HepG2 (cell line): ENCODE data around the gene KRTAP3-3. TPM values are rescaled to one million over a fixed set of nuclear protein-coding genes. Genes with fewer than 3 reads are reported as not detected.
A peak's percentile ranks its signal among the peaks of the same experiment; 100 is the strongest.

Experiments used
- ATAC-seq: fragments of 200-7000 bp; cut with Tn5 transposase; 3 replicates; pipeline ENCODE4 v1.9.1; 2020; ENCODE audit warnings: mild to moderate bottlenecking, moderate library complexity
- BruUV-seq: library from RNA; stranded (reverse); fragments of 400-500 nt; replicated peaks from 2 replicates; lab custom pipeline; 2021; lab: Mats Ljungman, UMichigan
- CTCF ChIA-PET: fragments of 300-600 bp; formaldehyde crosslinking; extraction: SDS; loops from one replicate; lab custom pipeline; 2021; ENCODE audit warnings: low total read pairs, inconsistent platforms, low intra/inter-chr PET ratio; lab: Yijun Ruan, JAX
- POLR2A ChIA-PET: fragments of 350-600 bp; sonication (Branson Sonifier 250); formaldehyde crosslinking; loops from one replicate; lab custom pipeline; 2020; ENCODE audit warnings: antibody characterized with exemption, inconsistent platforms; lab: Yijun Ruan, JAX
- DNase-seq: peaks from one replicate; pipeline ENCODE4 v3.0.0-alpha.2; 2015; ENCODE audit warnings: low spot score
- FAIRE-seq: peaks from 3 replicates; lab custom pipeline; 2011; peaks lifted over from hg19 to GRCh38; lab: Jason Lieb, UNC
- H2AFZ ChIP-seq: one replicate; pipeline ENCODE4 v1.6.1; 2011; ENCODE audit warnings: low read length, inconsistent platforms
- H3K27ac ChIP-seq: fragments of 300-600 bp; 3 replicates; pipeline ENCODE4 v1.8.0; 2011; ENCODE audit warnings: mixed run types, mild to moderate bottlenecking, mixed read lengths, low read length, inconsistent platforms; ENCODE audit not compliant: insufficient read depth; ENCODE audit errors: extremely low read length
- H3K27me3 ChIP-seq, 2 experiments: fragments of 200-600 bp in 1 of 2; 2 replicates in 1 of 2; 3 replicates in 1 of 2; pipeline versions ENCODE4 v1.6.0 to v1.8.0; 2011; ENCODE audit warnings: low read length in 2 of 2, mild to moderate bottlenecking in 2 of 2, moderate library complexity in 2 of 2, inconsistent platforms in 1 of 2; ENCODE audit not compliant: insufficient read depth in 2 of 2, control insufficient read depth in 1 of 2
- H3K36me3 ChIP-seq, 2 experiments: fragments of 200-600 bp in 1 of 2; replicated peaks in 1 of 2; 2 replicates in 1 of 2; 3 replicates in 1 of 2; pipeline versions ENCODE4 v1.5.1 to v1.8.0; 2011; ENCODE audit warnings: low read length in 2 of 2, inconsistent platforms in 1 of 2; ENCODE audit not compliant: insufficient read depth in 2 of 2, control insufficient read depth in 1 of 2
- H3K4me1 ChIP-seq: 2 replicates; pipeline ENCODE4 v1.5.1; 2012; ENCODE audit warnings: low read length, inconsistent platforms; ENCODE audit not compliant: insufficient read depth
- H3K4me2 ChIP-seq: 2 replicates; pipeline ENCODE4 v1.6.0; 2011; ENCODE audit warnings: low read depth, low read length, inconsistent platforms
- H3K4me3 ChIP-seq, 3 experiments: fragments of 200-600 bp in 1 of 3; sonication (generic), shearing (Covaris generic) in 1 of 3; replicated peaks in 1 of 3; 2 replicates each; pipeline ENCODE4 v1.5.1; 2011 to 2016; ENCODE audit warnings: low read length in 3 of 3, inconsistent platforms in 2 of 3, low read depth in 2 of 3, mild to moderate bottlenecking in 2 of 3, control low read depth in 1 of 3, mixed read lengths in 1 of 3; ENCODE audit not compliant: insufficient read depth in 1 of 3
- H3K79me2 ChIP-seq: one replicate; pipeline ENCODE4 v1.6.1; 2011; ENCODE audit warnings: low read length, inconsistent platforms; ENCODE audit not compliant: insufficient read depth
- H3K9ac ChIP-seq: 2 replicates; pipeline ENCODE4 v1.6.0; 2011; ENCODE audit warnings: mild to moderate bottlenecking, low read depth, low read length, inconsistent platforms; ENCODE audit not compliant: insufficient read depth
- H3K9me3 ChIP-seq: 2 replicates; pipeline ENCODE4 v1.5.1; 2012; ENCODE audit warnings: mild to moderate bottlenecking, low read length
- H4K20me1 ChIP-seq: 2 replicates; pipeline ENCODE4 v1.6.0; 2011; ENCODE audit warnings: inconsistent platforms, mild to moderate bottlenecking, low read length, moderate library complexity; ENCODE audit not compliant: insufficient read depth
- DR1 ChIP-seq: sonication (generic); formaldehyde crosslinking; IDR thresholded peaks from 2 replicates; pipeline ENCODE4 v1.8.0; 2021; ENCODE audit warnings: mild to moderate bottlenecking, missing genetic modification reagents, inconsistent platforms
- MAFG ChIP-seq: sonication (generic); formaldehyde crosslinking; IDR thresholded peaks from 2 replicates; pipeline ENCODE4 v1.5.1; 2020; ENCODE audit warnings: mild to moderate bottlenecking, missing genetic modification reagents
- SIN3A ChIP-seq: IDR thresholded peaks from 2 replicates; pipeline ENCODE4 v1.6.1; 2011; ENCODE audit warnings: low read depth, mild to moderate bottlenecking, control low read depth, low read length, borderline replicate concordance
- SIX1 ChIP-seq: sonication (generic); formaldehyde crosslinking; IDR thresholded peaks from 2 replicates; pipeline ENCODE4 v1.4.0; 2020; ENCODE audit warnings: missing genetic modification reagents, borderline replicate concordance
- ZBTB8A ChIP-seq: sonication (generic); formaldehyde crosslinking; IDR thresholded peaks from 2 replicates; pipeline ENCODE4 v1.4.0; 2020; ENCODE audit warnings: mild to moderate bottlenecking, low read depth, missing genetic modification reagents, borderline replicate concordance
- ZNF350 ChIP-seq: sonication (generic); formaldehyde crosslinking; IDR thresholded peaks from 2 replicates; pipeline ENCODE4 v1.4.0; 2020; ENCODE audit warnings: mild to moderate bottlenecking, low read depth, missing genetic modification reagents, borderline replicate concordance
- ZSCAN22 ChIP-seq: sonication (generic); formaldehyde crosslinking; IDR thresholded peaks from 2 replicates; pipeline ENCODE4 v1.4.0; 2020; ENCODE audit warnings: mild to moderate bottlenecking, missing genetic modification reagents
- WGBS: methylation state at CpG from one replicate; pipeline ENCODE4 v1.1.6; 2017; ENCODE audit warnings: low lambda C conversion rate; 5-methylcytosine and 5-hydroxymethylcytosine counted together
- in situ Hi-C: cut with HindIII; loops from 2 replicates; pipeline ENCODE4 v1.10.0; 2017; ENCODE audit warnings: low pct_unique_long_range_greater_than_20kb; ENCODE audit not compliant: extremely low pct_ligation_motif_present
- intact Hi-C: fragments of 100-400 bp; cut with micrococcal nuclease; formaldehyde crosslinking; loops from one replicate; pipeline ENCODE4 v1.10.0; 2022; ENCODE audit not compliant: unreplicated experiment
- polyA plus RNA-seq, 8 experiments: library from polyadenylated mRNA; depleted of rRNA in 3 of 8; stranded (reverse) in 7 of 8; unstranded in 1 of 8; fragments of >200 nt; fragmentation: Illumina TruSeq in 4 of 8; extraction: Trizol in 4 of 8; gene quantifications; 2 replicates each; pipeline versions ENCODE4 v1.2.1 to v1.2.3, GENCODE V29; 2011 to 2016; ENCODE audit warnings: low read depth in 4 of 8, missing spikeins in 1 of 8, mixed read lengths in 1 of 8; ENCODE audit not compliant: insufficient read depth in 1 of 8
- total RNA-seq, 5 experiments: library from RNA; depleted of rRNA; stranded (reverse); fragments of >200 nt; fragmentation: Illumina TruSeq; extraction: Trizol; gene quantifications; 2 replicates each; pipeline ENCODE4 v1.2.3, GENCODE V29; 2016; ENCODE audit warnings: low read depth in 1 of 5
- TF ChIP-seq, protein P1 (sequence below): sonication (generic); formaldehyde crosslinking; IDR thresholded peaks from 2 replicates; pipeline ENCODE4 v1.4.0; 2020; ENCODE audit warnings: missing genetic modification reagents, borderline replicate concordance
- TF ChIP-seq, protein P2 (sequence below): sonication (generic); formaldehyde crosslinking; IDR thresholded peaks from 2 replicates; pipeline ENCODE4 v1.5.0; 2020; ENCODE audit warnings: missing genetic modification reagents
- TF ChIP-seq, protein P3 (sequence below): sonication (generic); formaldehyde crosslinking; IDR thresholded peaks from 2 replicates; pipeline ENCODE4 v1.4.0; 2020; ENCODE audit warnings: mild to moderate bottlenecking, missing genetic modification reagents
- TF ChIP-seq, protein P4 (sequence below): sonication (generic); formaldehyde crosslinking; IDR thresholded peaks from 2 replicates; pipeline ENCODE4 v1.4.0; 2020; ENCODE audit warnings: missing genetic modification reagents, borderline replicate concordance

Gene KRTAP3-3
- total and polyA plus RNA-seq, 2 of the 13 experiments (the other 11 are each of a cell fraction or from before 2014, with no cell fraction given): not detected

DNA sequence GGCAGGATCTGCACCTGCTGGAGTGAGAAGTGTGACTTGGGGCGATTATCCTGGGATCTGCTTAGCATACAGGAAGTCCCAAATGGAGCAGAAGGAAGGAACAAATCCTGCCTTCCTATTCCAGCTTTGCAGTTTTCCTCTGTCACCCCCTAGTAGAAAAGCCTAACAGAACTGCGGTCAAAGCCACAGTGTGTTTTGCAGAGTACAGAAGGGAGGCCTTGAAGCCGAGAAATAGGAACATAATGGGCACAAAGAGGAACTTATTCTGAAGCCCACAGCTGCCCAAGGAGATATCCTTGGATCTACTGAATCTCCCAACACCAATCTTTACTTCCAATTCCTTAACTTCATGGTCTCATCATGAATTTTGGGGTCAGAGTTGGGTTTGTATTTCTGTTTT, 24.6 kb upstream of the KRTAP3-3 start:
- CTCF ChIA-PET: no interaction called here
- Histone ChIP-seq H3K9me3 (no peaks in the 10 kb centered on the region; the same call in 1 of the 2 replicates), H3K4me3 (no peak overlapping the region), H3K4me2 (no peak overlapping the region), H3K27me3 (no peaks in the 10 kb centered on the region), H3K79me2 (no peaks in the 10 kb centered on the region), H3K27ac (no peak overlapping the region), H3K36me3 (no peaks in the 10 kb centered on the region), H3K9ac (no peak overlapping the region), H4K20me1 (no peaks in the 10 kb centered on the region), H3K4me1 (peaks cover 36% of the 10 kb centered on the region), H2AFZ (peak overlapping the region; percentile 32)
- POLR2A ChIA-PET: interaction anchor here (1.1 kb wide), 1 partner anchor 61 kb away, joined by 4 read pairs; no protein-coding TSS in a partner anchor
- intact Hi-C loops (no loop called here), in situ Hi-C loops (no loop called here)
- DNase-seq (no peak), FAIRE-seq (no peak), ATAC-seq (no peak)
- no TSS peak for BruUV-seq
- WGBS: 94% methylated on average over 3 of the region's 3 CpGs
- TF ChIP-seq MAFG (CRISPR knock-in tag) (no peak), SIX1 (CRISPR knock-in tag) (no peak), DR1 (CRISPR knock-in tag) (no peak), SIN3A (no peak), ZBTB8A (CRISPR knock-in tag) (no peak), ZNF350 (CRISPR knock-in tag) (no peak), ZSCAN22 (no peak)
- TF ChIP-seq, protein P1, sequence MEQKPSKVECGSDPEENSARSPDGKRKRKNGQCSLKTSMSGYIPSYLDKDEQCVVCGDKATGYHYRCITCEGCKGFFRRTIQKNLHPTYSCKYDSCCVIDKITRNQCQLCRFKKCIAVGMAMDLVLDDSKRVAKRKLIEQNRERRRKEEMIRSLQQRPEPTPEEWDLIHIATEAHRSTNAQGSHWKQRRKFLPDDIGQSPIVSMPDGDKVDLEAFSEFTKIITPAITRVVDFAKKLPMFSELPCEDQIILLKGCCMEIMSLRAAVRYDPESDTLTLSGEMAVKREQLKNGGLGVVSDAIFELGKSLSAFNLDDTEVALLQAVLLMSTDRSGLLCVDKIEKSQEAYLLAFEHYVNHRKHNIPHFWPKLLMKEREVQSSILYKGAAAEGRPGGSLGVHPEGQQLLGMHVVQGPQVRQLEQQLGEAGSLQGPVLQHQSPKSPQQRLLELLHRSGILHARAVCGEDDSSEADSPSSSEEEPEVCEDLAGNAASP (CRISPR knock-in tag): no peak
- TF ChIP-seq, protein P2, sequence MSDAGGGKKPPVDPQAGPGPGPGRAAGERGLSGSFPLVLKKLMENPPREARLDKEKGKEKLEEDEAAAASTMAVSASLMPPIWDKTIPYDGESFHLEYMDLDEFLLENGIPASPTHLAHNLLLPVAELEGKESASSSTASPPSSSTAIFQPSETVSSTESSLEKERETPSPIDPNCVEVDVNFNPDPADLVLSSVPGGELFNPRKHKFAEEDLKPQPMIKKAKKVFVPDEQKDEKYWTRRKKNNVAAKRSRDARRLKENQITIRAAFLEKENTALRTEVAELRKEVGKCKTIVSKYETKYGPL (CRISPR knock-in tag): no peak
- TF ChIP-seq, protein P3, sequence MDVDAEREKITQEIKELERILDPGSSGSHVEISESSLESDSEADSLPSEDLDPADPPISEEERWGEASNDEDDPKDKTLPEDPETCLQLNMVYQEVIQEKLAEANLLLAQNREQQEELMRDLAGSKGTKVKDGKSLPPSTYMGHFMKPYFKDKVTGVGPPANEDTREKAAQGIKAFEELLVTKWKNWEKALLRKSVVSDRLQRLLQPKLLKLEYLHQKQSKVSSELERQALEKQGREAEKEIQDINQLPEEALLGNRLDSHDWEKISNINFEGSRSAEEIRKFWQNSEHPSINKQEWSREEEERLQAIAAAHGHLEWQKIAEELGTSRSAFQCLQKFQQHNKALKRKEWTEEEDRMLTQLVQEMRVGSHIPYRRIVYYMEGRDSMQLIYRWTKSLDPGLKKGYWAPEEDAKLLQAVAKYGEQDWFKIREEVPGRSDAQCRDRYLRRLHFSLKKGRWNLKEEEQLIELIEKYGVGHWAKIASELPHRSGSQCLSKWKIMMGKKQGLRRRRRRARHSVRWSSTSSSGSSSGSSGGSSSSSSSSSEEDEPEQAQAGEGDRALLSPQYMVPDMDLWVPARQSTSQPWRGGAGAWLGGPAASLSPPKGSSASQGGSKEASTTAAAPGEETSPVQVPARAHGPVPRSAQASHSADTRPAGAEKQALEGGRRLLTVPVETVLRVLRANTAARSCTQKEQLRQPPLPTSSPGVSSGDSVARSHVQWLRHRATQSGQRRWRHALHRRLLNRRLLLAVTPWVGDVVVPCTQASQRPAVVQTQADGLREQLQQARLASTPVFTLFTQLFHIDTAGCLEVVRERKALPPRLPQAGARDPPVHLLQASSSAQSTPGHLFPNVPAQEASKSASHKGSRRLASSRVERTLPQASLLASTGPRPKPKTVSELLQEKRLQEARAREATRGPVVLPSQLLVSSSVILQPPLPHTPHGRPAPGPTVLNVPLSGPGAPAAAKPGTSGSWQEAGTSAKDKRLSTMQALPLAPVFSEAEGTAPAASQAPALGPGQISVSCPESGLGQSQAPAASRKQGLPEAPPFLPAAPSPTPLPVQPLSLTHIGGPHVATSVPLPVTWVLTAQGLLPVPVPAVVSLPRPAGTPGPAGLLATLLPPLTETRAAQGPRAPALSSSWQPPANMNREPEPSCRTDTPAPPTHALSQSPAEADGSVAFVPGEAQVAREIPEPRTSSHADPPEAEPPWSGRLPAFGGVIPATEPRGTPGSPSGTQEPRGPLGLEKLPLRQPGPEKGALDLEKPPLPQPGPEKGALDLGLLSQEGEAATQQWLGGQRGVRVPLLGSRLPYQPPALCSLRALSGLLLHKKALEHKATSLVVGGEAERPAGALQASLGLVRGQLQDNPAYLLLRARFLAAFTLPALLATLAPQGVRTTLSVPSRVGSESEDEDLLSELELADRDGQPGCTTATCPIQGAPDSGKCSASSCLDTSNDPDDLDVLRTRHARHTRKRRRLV (CRISPR knock-in tag): no peak
- TF ChIP-seq, protein P4, sequence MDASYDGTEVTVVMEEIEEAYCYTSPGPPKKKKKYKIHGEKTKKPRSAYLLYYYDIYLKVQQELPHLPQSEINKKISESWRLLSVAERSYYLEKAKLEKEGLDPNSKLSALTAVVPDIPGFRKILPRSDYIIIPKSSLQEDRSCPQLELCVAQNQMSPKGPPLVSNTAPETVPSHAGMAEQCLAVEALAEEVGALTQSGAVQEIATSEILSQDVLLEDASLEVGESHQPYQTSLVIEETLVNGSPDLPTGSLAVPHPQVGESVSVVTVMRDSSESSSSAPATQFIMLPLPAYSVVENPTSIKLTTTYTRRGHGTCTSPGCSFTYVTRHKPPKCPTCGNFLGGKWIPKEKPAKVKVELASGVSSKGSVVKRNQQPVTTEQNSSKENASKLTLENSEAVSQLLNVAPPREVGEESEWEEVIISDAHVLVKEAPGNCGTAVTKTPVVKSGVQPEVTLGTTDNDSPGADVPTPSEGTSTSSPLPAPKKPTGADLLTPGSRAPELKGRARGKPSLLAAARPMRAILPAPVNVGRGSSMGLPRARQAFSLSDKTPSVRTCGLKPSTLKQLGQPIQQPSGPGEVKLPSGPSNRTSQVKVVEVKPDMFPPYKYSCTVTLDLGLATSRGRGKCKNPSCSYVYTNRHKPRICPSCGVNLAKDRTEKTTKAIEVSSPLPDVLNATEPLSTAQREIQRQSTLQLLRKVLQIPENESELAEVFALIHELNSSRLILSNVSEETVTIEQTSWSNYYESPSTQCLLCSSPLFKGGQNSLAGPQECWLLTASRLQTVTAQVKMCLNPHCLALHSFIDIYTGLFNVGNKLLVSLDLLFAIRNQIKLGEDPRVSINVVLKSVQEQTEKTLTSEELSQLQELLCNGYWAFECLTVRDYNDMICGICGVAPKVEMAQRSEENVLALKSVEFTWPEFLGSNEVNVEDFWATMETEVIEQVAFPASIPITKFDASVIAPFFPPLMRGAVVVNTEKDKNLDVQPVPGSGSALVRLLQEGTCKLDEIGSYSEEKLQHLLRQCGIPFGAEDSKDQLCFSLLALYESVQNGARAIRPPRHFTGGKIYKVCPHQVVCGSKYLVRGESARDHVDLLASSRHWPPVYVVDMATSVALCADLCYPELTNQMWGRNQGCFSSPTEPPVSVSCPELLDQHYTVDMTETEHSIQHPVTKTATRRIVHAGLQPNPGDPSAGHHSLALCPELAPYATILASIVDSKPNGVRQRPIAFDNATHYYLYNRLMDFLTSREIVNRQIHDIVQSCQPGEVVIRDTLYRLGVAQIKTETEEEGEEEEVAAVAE (CRISPR knock-in tag): no peak
